NCI-H1092 (cell line): ENCODE results near the gene CCDC85A.

Source experiments
- DNase-seq: peaks from one replicate; lab custom pipeline; 2025; lab: John Stamatoyannopoulos, UW

The CCDC85A gene

DNA sequence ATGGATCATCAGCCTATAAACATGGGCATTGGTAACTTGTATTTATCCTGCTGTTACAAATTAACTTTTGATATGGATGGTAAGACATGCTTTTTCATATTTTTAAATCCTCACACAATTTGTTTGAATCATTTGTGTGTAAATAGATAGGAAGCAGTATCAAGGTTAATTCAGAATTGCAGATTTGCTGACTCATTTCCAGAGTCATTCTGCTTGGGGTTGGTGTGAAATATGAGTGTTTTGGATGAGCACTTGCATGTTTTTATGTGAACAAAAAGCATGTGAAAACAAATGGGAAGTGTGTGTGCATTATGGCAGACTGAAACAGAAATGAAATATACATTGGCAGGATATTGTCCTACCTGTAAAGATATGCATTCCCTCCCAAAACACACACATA is 11.8 kb downstream of the CCDC85A start:
- no peak for DNase-seq

DNA sequence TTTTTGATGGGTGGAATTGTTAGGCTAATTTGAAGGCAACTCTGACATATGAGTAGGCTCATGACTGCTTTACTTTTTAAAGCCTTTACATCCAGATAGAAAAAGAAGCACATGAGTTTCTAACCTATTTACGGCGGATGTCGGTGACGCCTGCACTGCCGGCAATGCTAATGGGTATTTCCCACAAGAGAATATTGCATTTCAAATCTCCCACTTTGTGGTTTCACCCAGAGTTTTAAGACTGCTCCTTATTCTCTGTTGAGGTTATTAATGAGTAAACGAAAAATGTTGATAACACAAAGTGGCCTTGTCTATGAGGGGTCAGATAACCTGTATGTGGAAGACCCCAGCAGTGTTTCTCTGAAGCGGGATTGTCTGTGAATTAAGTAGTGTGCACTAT is 14.0 kb downstream of the CCDC85A start:
- DNase-seq: no peak

DNA sequence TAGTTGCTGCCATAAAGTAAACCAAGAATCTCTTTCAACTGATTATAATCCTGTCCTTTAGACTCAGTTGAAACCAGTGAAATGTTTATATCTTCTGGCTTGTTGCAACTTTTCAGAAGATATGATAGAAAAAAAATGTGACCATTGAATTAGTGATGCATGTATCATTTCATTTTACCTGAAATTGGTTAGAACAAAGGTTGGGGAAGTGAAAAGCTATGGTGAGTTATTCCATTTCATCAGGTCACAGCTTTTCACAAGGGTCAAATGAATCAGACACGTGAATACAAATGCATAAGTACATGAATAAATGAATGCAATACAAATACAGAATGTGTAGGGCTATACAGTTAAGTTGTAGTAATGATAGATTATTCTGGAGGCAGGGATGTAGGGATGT is 15.1 kb downstream of the CCDC85A start:
- DNase-seq: no peak

DNA sequence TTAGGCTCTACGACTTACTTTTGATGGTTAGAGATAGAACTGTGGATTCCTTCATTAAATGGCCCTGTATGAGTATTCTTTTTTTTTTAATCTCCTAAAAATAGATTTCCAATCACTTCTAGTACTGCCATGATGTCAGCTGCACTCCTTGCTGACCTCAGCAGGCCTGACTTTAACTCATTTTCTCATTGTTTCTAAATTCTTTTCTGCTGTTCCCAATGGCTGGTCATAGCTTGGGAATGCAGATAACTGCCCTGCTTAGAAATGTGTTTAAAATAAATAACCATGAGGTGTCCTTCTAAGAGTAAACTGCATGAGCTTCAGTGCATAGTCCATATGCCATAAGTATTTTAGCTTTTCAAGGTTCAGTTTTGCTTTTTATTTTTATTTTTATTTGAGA is 15.7 kb downstream of the CCDC85A start:
- DNase-seq: no peak

DNA sequence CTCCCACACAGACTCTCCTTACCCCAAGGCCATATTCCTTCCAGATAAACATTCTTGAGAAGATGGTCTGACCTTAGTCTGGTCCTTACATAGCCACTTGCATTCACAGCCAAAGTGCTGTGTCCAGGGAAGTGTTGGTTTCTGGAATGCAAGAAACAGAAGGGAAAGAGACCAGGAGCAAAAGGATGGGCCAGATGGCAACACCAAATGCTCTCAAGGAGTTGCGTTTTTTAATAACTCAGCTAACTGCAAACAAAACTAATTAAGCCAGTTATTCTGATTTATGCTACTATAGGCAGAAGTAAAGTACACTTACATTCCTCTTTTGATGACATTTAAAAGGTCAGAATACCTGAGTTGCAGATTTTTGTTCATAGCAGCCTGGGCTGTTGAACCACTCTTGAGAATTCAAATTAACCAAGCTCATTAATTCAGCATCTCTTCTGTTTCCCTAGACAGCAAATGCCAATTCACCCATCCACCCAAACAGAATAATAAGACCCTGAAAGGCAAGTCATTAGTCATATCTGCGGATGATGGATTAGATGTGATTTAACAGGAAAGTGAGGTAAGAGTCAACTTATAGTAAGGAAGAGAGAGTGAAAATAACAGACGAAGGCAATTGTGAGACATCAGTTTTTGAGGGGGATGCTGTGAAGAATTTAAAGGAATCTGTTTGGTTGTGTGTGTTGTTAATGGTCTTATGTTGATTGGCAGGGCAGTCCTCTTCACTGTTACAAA is 18.8 kb downstream of the CCDC85A start:
- no peak for DNase-seq

DNA sequence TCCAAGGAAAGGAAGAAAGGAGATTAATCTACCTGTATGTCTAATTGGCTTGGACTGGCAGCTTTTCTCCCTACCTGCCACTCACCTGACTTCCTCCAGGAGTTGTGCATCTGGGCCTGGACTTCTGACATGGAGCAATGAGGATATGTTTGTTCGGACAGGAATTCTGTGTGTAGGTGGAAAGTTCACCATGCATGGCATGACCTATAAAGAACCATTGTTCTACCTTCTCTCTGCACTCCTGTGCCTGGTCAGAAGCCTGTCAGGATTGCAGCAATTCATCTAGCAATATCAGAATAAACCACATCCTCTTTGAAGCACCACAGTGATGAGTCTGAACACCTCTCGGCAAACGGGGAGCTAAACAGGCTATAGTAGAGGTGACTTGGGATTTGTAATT is 20.8 kb downstream of the CCDC85A start:
- no peak for DNase-seq

DNA sequence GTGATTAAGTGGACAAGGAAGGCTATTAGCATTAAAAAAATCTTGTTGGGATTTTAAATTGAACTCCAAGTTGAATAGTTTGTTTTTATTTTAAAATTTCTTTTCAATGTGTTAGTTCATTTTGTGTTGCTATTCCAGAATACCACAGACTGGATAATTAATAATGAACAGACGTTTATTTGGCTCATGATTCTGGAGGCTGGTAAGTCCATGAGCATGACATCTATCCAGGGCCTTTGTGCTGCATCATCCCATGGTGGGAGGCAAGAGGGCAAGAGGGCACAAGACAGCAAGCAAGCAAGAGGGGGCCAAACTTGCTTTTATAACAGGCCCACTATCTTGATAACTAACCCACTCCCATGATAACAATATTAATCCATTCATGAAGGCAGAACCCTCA is 22.5 kb downstream of the CCDC85A start:
- no peak for DNase-seq

DNA sequence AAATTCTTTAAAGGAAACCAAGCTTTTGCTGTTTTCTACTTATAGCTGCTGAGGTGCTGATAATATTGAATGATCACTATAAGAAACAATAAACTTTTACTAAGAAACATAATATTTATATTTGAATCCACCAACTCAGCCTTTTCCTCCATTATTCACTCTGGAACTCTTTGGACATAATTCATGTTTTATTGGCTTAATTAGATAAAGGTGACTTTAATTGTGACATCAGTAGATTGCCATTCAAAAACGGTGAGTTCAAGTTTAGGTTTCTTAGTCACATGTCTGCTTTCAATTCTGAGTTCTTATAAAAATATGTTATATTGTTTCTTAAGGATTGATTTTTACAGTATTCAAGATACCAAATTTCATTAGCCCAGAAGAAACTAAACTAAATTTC is 24.0 kb downstream of the CCDC85A start:
- no peak for DNase-seq

DNA sequence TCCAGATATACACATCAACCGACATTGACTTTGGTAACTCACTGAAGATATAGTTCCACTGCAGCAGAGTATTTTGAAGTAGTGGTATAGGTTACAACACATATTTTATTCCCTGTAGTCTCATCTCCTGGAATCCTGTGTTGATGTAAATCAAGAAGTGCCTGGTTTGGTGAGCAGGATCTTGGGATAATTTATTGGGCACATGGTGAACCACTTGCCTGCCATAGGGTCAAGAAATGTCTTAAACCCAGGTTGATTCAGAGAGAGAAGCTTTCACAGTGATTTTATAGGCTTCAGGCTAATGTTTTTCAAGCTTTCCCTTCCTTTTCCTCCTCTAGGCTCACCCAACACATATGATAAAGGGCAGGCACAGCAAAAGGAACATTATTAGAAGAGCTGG is 24.6 kb downstream of the CCDC85A start:
- no peak for DNase-seq

DNA sequence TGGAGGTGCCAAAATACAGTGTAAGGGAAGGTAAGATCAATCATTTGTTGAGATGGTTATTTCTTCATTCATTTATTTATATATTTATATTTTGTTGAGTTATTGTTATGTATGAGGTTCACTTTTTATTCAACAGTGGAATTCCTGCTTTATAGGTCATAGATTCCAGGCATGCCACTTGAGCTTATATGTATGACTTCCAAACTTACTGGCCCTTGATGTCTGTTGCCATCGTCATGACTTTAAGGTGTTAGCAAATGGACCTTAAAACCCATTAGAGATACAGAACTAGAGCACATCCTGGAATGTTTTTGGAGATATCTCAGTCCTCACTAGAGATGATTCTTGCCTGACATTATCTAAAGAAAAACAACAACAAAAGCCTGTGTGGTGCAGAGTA is 25.9 kb downstream of the CCDC85A start:
- DNase-seq: no peak

DNA sequence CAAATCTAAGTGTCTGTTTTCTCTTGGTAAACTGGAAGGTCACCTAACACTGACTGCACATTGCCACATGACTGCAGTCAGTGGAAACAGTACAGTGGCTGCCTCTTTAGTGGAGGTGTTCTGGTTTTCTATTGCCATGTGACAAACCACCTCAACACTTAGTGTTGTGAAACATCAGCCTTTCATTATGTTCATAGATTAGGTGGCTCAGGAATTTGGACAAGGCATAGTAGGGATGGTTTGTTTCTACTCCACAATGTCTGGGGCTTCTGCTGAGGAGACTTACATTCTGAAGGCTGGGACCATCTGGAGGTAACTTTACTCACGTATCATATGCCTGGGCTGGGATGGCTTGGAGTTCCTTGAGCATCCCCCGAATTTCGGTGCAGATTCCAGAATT is 26.5 kb downstream of the CCDC85A start:
- DNase-seq: no peak

DNA sequence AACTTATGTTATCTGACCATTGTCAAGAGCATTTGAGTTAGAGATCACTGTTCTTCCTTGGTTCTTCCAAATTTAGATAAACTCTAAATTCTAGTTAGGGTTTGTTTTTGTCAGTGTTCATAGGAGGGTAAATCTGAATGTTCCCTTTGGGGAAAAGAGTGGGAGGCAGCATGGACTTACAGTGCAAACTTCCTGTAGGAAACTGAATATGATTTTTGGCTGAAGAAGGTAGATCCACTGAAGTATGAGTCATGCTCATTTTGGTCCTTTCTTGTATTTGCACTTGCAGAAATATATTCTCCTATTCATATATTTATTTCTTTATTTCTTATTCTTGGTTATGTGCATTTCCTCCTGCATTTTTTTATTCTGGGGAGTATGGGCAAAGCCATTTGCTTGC is 27.3 kb downstream of the CCDC85A start:
- no peak for DNase-seq

DNA sequence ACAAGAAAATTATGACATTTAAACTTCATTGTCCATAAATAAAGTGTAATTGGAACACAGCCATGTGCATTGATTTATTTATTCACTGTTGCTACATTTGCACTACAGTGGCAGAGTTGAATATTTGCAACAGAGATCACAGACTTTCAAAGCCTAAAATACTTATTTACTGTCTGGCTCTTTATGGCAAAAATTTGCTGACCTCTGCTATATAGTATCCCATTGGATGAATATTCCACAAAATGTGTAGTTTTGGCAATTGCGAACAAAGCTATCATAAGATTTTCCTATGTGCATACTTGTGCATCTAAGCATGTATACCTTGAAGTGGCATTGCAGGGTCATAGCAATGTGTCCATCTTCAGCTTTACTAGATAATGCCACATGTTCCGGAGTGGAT is 32.1 kb downstream of the CCDC85A start:
- no peak for DNase-seq

DNA sequence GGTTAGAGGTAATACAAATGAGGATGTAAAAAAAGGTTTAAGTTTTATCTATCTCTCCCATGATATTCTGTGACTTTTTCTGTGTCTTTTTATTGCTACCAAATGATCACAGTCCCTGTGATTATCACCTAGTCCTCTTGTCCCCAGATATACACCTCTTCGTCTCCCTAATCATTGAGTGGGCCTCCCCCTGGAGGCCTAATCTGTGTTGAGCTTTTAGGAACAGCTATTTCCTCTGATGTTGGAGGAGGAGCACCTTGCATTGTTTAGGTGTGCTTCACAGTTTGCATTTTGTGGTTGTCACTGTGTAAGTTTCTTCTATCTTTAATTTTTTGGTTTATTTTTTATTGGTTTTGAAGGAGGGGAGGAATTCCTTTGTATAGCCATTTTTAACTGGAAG is 33.3 kb downstream of the CCDC85A start:
- DNase-seq: no peak

DNA sequence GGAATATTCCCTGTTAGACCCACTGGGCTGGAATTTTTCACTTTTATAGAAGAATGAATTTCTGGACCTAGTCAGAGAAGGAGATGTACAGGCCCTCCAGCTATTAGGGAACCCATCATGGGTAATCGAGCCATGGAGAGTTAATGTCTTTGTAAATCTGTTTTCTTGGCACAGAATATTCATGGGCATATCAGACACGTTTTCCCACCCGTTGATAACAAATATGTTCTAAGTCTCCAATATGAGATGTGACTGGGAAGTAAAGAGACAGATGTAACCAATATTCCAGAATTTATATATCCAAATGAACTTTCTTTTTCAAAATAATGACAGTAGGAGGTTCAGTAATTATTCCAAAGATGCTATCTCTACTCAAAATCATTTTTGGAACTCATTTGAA is 38.7 kb downstream of the CCDC85A start:
- DNase-seq: no peak

DNA sequence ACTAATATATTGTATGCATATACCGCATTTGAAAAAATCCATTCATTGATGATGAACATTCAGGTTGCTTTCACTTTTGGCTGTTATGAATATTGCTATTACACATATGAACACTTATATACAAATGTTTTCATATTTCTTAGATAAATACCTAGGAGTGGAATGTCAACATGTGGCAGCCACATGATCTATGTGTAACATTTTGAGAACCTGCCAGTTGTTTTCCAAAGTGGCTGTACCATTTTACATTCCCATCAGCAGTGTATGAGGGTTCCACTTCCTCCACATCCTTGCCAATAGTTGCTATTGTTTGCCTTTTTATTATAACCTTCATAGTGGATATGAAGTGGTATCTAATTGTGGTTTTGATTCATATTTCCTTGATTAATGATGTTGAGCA is 40.5 kb downstream of the CCDC85A start:
- DNase-seq: no peak

DNA sequence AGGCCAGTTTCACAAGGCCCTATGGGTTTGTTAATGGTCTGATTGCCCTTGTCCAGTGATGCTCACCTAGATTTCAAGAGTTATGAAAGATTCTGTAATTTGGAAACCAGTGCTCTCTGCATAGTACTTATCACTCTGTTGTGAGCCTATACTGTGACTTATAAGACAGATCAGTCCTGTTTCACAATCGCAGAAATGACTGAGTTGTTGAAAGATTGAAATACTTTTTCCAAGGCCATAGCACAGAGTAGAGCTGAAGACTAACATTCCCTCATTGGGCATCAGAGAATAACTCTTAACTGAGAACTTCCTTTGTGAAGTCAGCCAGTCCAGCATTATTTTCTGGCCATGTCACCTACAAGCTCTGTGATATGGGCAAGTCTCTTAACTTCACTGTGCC is 44.0 kb downstream of the CCDC85A start:
- no peak for DNase-seq

DNA sequence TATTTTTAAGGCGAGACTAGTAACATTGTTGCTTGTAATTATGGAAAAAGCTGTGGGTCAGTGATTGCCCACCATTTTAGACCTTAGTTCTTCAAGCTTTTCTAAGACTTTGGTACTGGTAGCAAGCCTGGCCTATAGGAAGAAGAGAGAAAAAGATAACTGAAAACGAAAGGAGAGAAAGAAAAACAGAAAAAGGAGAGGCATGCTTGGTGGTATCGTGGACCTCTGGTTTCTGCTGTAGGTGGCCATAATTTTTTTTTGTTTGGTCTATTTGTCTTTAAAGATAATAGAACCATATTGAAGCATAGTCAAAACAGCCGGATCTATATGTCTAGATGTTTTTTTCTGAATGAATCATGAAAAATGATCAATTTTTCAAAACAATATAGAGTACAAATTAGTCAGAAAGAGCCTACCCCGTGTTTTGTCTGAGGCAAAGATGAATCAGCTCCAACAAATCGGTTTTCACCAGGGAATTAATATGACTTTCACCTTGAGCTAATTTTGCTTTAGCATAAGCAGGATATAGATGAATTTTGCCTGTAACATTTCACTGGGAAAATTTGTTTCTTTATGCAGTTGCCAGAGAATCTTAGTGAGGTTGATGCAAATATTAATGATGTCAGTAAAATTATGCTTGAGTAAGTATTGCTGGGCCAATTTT is 45.7 kb downstream of the CCDC85A start:
- DNase-seq: no peak

DNA sequence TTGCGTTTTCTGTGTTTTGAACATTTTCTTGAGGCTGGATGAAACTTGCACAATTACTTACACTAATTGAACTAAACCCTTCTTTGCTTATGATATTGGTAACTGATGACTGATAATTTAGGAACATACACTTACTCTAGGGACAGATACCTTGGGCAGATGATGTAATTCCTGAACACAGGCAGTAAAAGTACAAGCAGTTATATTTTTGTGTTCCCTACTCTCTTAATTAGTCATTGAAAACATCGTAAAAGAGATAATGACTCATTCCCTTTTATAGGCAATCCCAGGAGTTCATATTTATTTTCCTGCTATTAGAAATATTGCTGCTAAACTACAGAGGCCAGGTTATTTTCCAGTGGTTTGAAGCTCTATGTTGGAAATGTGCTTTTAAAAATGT is 46.4 kb downstream of the CCDC85A start:
- DNase-seq: no peak

DNA sequence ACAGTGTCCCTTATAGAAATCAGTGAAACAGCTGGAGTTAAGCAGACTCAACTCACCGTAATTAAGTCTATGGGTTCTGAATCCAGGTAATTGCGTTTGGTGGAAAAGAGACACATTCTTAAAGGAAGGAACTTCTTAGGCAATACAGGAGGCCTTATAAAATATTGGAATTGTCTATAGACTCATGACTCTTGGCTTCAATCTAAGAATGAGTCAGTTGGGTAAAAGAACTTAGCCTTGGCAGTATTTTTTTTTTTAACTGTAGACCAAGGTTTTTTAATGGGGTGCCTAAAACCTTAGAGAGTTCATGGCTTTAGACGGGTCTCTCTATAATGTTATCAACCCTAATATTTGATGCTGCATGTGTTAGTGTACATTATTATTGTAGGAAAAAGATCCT is 47.6 kb downstream of the CCDC85A start:
- no peak for DNase-seq

DNA sequence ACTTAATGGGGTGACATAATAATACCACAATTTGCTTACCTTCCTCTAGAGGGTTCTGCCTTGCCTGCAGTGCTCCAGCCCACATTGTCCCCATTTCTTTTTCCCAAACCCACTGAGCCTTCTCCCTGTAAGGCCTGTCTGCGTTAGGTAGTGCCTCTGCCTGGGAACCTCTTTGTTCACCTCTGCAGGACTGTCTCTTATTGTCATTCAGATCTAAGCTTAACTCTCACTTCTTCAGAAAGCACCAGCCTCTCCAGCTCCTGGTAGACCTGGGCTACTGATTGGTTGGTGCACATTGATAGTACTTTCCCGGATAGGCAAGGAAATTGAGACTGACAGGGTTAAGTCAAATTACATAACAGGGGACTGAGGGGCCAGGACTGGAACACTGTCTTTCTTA is 49.1 kb downstream of the CCDC85A start:
- no peak for DNase-seq

DNA sequence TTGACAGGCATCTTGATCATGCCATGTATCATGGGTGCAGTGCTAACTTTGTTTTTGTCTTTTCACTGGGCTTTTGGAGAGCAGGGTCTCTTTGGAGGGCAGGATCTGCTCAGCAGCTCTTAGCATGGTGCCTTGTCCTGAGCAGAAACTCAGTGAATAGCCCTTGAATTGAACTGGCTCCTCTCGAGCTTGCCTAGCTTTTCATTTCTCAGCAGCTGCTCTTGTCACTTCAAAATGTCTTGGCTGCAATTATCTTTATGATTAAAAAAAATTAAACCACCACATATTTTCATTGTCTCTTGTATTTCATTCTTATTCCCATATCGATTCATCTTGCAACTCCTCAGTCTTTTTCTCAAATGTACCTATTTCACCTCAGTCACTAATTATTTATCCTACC is 50.5 kb downstream of the CCDC85A start:
- DNase-seq: no peak

DNA sequence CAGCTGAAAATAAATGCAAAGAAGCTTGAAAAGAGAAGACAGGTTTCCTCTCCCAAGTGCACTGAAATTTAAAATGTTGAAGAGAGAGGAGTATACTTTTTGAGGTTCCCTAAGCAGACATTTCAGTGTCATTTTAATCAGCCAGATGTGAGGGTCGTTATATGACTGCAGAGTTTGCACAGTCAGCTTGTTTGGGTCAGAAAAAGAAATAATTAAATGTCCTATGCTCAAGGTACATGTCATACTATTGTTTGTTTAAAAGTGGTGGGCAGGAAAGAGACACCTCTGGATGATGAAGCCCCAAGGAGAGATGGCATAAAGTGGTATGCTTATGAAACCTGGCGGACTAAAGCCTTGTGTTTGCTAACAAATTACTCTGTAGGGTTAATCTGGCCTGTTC is 55.2 kb downstream of the CCDC85A start:
- no peak for DNase-seq

DNA sequence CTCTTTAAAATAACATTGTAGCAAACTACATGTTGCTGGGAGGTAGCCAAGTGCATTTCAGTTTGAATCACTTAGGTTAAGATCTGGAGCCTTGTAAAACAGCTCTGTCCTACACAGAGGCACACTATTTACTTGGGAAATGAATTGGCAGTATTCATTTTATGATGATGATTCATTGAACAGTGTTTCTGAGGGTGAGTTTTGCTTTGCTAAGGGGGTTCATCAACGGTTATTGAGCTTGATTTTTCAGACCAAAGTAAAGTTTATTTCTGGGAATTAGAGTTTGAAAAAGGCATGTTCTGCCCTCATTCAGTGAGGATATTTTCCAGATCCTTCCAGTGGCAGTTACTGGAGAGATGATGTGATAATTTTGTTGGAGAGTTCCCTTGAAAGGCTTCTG is 55.6 kb downstream of the CCDC85A start:
- peak; percentile 1 for DNase-seq
